Inflammatory macrophage treated with lipopolysaccharide for 4 hours (primary cell): ENCODE measurements around the gene TXLNG.

Source experiments
- DNase-seq: peaks from one replicate; pipeline ENCODE4 v3.0.0-alpha.2; 2020

Gene TXLNG

DNA sequence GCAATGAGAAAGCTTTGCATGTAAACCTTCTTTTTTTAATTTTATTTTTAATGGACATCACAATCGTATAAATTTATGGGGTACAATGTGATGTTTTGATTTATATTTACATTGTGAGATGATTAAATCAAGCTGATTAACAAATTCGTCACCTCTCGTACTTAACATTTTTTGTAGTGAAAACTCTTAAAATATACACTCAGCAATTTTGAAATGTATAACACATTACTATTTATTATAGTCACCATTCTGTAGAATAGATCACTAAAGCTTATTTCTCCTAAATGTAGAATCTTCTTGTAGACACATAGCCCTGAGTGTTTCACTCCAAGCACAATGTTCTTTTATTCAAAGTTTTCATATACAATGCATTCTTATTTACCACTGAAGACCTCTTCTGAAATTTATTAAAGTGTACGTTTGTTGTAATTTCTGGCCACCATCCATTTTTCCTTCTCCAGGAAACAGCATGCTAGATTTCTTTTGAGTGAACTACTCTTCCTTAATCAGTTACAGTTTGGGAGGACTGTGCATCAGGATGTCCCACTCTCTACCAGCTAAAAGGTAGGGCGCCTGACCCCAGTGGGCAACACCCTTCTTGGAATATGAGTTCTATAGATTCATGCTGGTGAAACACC is 88.3 kb downstream of the TXLNG start:
- no peak for DNase-seq

DNA sequence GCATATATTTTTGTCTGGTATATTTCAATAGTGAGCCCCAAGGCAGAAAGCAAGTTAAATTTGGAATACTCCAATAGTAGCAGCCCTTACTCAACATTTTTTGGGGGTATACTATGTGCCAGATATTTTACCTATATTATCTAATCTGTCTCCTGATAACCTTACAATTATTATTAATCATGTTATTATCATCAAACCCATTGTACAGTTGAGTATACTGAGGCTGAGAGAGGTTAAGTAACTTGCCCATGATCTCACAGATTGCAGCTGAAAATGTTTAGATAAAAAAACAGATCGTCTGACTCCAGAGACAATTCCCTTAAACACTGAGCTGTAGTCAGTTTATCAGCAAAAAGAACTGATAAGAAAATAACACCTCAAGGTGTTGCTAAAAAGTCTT is 90.4 kb downstream of the TXLNG start:
- DNase-seq, result no peak

DNA sequence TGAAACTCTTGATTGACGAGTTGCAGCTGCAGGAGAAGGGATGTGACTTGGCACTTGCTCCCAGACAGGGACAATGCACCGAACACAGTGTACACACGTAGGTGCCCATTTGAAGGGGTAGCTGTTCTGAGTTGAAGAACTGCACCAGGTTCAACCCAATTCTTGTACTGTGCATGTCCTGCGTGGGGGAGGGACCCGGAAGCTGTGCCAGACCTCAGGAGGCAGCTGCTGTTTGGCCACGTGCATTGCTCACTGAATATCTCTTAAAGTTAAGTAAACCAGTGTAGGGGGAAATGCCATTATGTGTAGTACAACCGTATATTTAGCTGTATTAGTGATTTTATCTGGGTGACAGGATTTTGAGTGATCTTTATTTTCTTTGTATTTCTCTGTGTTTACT is 95.9 kb downstream of the TXLNG start:
- DNase-seq, result peak; percentile 21

DNA sequence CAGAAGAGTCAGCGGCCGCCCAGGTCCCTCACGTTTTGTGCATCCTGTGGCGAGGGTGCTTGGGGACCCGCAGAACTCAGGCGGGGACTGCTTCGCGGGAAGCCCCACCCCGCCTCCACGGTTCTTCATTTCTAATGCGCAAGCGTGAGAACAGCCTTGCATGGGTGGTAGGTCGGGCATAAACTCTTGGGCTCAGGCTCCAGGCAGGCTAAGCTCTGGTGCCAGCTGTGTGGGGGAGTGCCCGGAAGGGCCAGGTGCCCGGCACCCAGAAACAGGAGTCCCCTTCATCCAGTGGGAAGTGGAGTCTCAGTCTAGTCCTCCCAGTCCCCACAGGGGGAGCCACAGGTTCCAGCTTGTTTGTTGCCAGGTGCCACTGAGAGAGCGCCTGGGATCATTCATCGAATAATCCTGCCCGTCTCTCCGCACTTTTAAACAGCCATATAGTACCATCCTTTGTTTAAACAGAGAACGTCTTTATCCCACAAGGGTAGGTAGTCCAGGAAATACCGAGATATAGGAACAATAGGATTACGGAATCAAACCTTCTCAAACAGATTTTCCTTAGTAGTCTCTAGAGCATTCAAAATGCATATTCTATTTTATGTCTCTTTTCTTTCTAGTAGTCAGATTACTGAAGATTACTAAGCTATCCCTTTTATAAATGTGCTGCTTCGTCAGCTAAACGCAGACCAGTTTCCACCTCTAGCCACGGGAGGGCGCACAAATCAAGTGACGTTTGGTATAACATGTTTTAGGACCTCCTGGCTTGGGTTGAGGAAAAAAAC is 96.6 kb downstream of the TXLNG start:
- peak; percentile 62 for DNase-seq

DNA sequence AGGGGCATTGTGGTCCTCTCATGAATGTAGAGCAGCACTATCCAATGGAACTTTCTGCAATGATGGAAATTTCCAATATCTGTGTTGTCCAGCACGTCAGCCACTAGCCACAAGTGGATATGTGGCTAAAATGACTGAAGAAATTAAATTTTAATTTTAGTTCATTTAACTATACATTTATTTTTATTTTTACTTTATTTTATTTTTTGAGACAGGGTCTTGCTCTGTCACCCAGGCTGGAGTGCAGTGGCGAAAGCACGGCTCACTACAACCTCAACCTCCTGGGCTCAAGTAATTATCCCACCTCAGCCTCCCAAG is 97.2 kb downstream of the TXLNG start:
- no peak for DNase-seq

DNA sequence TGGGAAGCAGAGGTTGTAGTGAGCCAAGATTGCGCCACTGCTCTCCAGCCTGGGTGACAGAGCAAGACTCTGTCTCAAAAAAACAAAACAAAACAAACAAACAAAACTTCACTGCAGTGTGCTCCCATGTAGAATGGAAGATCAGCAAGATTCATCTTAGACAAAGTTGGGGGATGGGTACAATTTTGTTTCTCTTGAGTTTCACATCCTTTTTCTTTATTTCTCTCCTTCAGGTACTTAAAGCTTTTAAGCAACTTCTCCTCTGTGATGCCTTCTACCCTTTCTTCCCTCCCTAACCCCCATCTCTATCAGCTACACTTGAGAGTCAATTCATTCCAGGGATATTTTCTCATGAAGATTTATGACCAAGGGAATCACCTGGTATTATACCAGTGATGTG is 99.4 kb downstream of the TXLNG start:
- no peak for DNase-seq

DNA sequence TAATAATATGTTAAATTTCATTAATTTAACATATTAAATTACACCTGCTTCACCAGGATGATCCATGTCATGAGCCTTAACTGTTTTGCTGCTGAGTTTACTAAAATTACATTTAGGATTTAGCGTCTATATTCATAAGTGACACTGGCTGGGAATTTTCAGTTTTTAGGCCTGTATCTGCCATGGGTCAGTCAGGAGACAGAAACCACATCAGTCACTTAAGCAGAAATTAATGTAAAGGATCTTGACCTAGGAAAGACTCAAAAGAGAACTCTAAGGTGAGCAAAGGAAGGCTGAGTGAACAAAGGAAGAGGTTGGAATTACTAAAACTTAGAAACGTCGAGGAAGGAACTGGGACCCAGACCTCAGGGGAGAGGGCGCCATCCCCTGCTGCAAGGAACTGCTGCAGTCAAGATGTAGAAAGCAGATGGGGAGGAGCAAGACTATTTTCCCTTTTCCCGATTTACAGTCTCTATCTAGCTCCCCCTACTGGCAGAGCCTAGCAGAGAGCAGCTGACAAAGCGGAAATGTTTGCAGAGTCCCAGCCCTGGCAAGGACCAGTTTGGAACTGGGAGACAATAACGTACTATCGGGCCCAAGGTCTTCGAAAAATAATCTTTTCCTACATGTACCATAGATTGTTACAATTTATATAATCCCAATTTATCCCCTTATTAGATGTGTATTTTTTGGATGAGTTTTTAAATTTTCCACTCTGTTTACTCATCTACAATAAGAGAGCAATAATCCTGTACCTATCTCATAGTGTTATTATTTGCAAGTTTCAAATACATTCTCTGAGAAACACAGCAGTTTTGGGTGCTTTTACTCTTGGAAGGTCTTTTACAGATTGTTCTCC is 106.5 kb downstream of the TXLNG start:
- DNase-seq, result peak; percentile 67
